Gastrocnemius medialis (tissue), 4 donors: ENCODE results near the gene HOXA9.

ENCODE experiments used
- POLR2A ChIP-seq, 2 donors: fragments of 450-650 bp; IDR thresholded peaks; one replicate each; pipeline ENCODE4 v1.6.1; 2017; ENCODE audit warnings: antibody characterized with exemption in 2 of 2, mild to moderate bottlenecking in 2 of 2, moderate library complexity in 2 of 2
- TF ChIP-seq, protein P1 (sequence below), 5 experiments: fragments of 450-650 bp in 3 of 5; fragments of 200-600 bp in 2 of 5; sonication (generic) in 2 of 5; IDR thresholded peaks in 4 of 5; conservative IDR thresholded peaks in 1 of 5; 1 replicate in 4 of 5; 2 replicates in 1 of 5; pipeline ENCODE4 v1.5.1; 2016 to 2019; ENCODE audit warnings: antibody characterized with exemption in 5 of 5, mild to moderate bottlenecking in 3 of 5, moderate library complexity in 3 of 5

GRCh38 chr7:27198138-27198841 is 33.0 kb upstream of the HOXA9 start:
- TF ChIP-seq POLR2A (IDR thresholded peaks at IDR 0.05), result no peak
- TF ChIP-seq, protein P1, sequence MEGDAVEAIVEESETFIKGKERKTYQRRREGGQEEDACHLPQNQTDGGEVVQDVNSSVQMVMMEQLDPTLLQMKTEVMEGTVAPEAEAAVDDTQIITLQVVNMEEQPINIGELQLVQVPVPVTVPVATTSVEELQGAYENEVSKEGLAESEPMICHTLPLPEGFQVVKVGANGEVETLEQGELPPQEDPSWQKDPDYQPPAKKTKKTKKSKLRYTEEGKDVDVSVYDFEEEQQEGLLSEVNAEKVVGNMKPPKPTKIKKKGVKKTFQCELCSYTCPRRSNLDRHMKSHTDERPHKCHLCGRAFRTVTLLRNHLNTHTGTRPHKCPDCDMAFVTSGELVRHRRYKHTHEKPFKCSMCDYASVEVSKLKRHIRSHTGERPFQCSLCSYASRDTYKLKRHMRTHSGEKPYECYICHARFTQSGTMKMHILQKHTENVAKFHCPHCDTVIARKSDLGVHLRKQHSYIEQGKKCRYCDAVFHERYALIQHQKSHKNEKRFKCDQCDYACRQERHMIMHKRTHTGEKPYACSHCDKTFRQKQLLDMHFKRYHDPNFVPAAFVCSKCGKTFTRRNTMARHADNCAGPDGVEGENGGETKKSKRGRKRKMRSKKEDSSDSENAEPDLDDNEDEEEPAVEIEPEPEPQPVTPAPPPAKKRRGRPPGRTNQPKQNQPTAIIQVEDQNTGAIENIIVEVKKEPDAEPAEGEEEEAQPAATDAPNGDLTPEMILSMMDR (IDR thresholded peaks at IDR 0.05 in 4 of 5, conservative IDR thresholded peaks at IDR 0.05 in 1 of 5), result no peak
